HepG2 (cell line): ENCODE results near the gene GTPBP6.

Experiments used
- MAFK ChIP-seq, 2 experiments: IDR thresholded peaks in 1 of 2; conservative IDR thresholded peaks in 1 of 2; 2 replicates each; pipeline ENCODE4 v1.6.1; 2011; ENCODE audit warnings: improper control_type of control experiment in 2 of 2, low read length in 2 of 2
- TF ChIP-seq, protein P1 (sequence below): sonication (generic); formaldehyde crosslinking; IDR thresholded peaks from 2 replicates; pipeline ENCODE4 v1.4.0; 2020; ENCODE audit warnings: mild to moderate bottlenecking, missing genetic modification reagents
- TF ChIP-seq, protein P2 (sequence below): sonication (generic); formaldehyde crosslinking; IDR thresholded peaks from 2 replicates; pipeline ENCODE4 v1.5.0; 2020; ENCODE audit warnings: mild to moderate bottlenecking, missing genetic modification reagents, moderate library complexity

DNA sequence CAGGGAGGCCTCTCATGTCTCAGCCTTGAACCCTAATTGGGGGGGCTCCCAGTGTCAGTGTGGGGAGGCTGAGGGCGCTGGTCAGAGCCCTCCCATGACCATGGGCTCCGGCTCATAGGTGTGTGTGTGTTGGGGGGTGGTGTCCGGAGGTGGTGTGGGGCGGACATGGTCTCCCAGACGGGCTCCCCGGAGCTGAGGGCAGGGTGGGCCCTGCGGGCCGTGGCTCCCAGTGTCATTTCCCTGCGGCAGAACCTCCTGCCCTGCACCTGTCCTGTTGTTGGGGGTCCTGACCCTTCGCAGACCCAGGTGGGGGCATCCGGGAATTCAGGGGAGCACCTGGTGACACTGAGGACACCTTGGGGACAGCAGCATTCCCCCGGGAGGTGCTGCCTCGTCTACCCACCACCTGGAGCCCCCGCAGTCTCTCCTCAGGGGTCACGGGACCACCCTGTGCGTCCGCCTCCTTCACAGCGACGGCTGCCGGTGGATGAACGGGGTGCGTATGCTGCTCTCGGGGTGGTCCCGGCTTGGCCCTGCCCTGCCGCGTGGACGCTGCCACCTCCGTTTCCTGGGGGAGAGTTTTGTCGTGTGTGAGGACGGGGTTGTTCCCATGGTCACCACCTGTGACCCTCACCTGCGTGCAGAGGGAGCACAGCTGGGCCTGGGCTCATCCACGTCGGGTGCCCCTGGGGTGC is 14.5 kb upstream of the GTPBP6 start:
- no peak for TF ChIP-seq MAFK (conservative IDR thresholded peaks at IDR 0.05 in 1 of 2, IDR thresholded peaks at IDR 0.05 in 1 of 2; ENCODE audit: low read length in 2 of 2)
- TF ChIP-seq, protein P1, sequence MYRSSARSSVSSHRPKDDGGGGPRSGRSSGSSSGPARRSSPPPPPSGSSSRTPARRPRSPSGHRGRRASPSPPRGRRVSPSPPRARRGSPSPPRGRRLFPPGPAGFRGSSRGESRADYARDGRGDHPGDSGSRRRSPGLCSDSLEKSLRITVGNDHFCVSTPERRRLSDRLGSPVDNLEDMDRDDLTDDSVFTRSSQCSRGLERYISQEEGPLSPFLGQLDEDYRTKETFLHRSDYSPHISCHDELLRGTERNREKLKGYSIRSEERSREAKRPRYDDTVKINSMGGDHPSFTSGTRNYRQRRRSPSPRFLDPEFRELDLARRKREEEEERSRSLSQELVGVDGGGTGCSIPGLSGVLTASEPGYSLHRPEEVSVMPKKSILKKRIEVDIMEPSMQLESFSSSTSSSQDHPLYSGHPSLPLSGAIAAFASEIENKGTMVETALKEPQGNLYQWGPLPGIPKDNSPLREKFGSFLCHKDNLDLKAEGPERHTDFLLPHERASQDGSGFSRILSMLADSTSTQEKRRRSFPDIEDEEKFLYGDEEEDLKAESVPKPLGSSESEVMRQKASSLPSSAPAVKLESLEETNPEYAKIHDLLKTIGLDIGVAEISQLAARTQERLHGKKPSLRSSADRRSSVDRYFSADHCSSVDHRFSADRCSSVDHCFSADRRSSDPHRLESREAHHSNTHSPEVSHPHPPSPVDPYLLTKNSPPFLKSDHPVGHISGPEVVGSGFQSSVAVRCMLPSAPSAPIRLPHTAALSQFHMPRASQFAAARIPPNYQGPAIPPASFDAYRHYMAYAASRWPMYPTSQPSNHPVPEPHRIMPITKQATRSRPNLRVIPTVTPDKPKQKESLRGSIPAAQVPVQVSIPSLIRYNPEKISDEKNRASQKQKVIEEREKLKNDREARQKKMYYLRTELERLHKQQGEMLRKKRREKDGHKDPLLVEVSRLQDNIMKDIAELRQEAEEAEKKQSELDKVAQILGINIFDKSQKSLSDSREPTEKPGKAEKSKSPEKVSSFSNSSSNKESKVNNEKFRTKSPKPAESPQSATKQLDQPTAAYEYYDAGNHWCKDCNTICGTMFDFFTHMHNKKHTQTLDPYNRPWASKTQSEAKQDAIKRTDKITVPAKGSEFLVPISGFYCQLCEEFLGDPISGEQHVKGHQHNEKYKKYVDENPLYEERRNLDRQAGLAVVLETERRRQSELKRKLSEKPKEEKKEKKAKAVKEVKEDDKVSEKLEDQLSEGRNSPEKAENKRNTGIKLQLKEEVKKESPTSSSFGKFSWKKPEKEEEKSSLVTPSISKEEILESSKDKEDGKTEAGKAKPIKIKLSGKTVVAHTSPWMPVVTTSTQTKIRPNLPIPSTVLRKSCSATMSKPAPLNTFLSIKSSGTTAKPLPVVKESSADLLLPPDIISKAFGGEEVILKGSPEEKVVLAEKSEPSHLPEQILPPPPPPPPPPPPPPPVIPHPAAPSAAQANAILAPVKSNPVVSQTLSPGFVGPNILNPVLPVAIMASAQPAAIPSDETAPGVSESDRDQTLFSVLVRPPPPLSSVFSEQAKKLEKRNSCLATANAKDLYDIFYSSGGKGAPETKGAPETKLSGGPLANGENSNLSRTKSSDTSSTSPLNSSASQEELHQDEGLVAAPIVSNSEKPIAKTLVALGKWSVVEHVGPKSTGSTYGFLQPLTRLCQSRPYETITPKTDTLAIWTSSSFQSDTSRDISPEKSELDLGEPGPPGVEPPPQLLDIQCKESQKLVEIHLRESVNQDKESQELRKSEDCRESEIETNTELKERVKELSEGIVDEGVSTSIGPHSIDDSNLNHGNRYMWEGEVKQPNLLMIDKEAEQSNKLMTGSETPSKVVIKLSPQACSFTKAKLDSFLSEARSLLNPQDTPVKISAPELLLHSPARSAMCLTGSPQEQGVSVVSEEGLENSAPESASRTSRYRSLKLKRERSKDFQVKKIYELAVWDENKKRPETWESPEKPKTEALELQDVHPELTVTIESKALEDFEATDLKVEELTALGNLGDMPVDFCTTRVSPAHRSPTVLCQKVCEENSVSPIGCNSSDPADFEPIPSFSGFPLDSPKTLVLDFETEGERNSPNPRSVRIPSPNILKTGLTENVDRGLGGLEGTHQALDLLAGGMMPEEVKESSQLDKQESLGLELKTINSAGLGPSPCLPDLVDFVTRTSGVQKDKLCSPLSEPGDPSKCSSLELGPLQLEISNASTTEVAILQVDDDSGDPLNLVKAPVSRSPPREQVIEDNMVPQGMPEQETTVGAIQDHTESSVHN (CRISPR knock-in tag): no peak
- TF ChIP-seq, protein P2, sequence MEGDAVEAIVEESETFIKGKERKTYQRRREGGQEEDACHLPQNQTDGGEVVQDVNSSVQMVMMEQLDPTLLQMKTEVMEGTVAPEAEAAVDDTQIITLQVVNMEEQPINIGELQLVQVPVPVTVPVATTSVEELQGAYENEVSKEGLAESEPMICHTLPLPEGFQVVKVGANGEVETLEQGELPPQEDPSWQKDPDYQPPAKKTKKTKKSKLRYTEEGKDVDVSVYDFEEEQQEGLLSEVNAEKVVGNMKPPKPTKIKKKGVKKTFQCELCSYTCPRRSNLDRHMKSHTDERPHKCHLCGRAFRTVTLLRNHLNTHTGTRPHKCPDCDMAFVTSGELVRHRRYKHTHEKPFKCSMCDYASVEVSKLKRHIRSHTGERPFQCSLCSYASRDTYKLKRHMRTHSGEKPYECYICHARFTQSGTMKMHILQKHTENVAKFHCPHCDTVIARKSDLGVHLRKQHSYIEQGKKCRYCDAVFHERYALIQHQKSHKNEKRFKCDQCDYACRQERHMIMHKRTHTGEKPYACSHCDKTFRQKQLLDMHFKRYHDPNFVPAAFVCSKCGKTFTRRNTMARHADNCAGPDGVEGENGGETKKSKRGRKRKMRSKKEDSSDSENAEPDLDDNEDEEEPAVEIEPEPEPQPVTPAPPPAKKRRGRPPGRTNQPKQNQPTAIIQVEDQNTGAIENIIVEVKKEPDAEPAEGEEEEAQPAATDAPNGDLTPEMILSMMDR (CRISPR knock-in tag): no peak
